Smooth muscle cell (in vitro differentiated cells): ENCODE data around the gene CLASRP. TPM values are rescaled to one million over a fixed set of nuclear protein-coding genes. Genes with fewer than 3 reads are reported as not detected.

Experiments
- DNase-seq: peaks from one replicate; lab custom pipeline; 2025; ENCODE audit not compliant: unreplicated experiment; lab: John Stamatoyannopoulos, UW
- H2AFZ ChIP-seq: fragments of 200-600 bp; sonication (generic); 2 replicates; pipeline ENCODE4 v1.6.0; 2016; ENCODE audit warnings: antibody characterized with exemption, low read depth, mild to moderate bottlenecking
- H3F3A ChIP-seq: fragments of 200-600 bp; sonication (generic); 2 replicates; pipeline ENCODE4 v1.6.0; 2017; ENCODE audit warnings: antibody characterized with exemption, low read depth
- H3K27ac ChIP-seq: fragments of 200-600 bp; sonication (generic); 2 replicates; pipeline ENCODE4 v1.5.1; 2016; ENCODE audit warnings: low read depth, mild to moderate bottlenecking
- H3K27me3 ChIP-seq: fragments of 200-600 bp; sonication (generic); 2 replicates; pipeline ENCODE4 v1.6.1; 2016; ENCODE audit warnings: low read depth, mild to moderate bottlenecking
- H3K36me3 ChIP-seq: fragments of 200-600 bp; sonication (generic); 2 replicates; pipeline ENCODE4 v1.5.1; 2016; ENCODE audit warnings: low read depth
- H3K4me1 ChIP-seq: fragments of 200-600 bp; sonication (generic); 2 replicates; pipeline ENCODE4 v1.5.1; 2016; ENCODE audit warnings: low read depth
- H3K4me2 ChIP-seq: fragments of 200-600 bp; sonication (generic); 2 replicates; pipeline ENCODE4 v1.6.0; 2016; ENCODE audit warnings: mild to moderate bottlenecking
- H3K4me3 ChIP-seq: fragments of 200-600 bp; sonication (generic); 2 replicates; pipeline ENCODE4 v1.5.1; 2016; ENCODE audit warnings: mild to moderate bottlenecking
- H3K79me2 ChIP-seq: fragments of 200-600 bp; sonication (generic); 2 replicates; pipeline ENCODE4 v1.6.0; 2016; ENCODE audit warnings: low read depth, mild to moderate bottlenecking
- H3K9ac ChIP-seq: fragments of 200-600 bp; sonication (generic); 2 replicates; pipeline ENCODE4 v1.6.0; 2016; ENCODE audit warnings: low read depth
- H3K9me3 ChIP-seq: fragments of 200-600 bp; sonication (generic); replicated peaks from 2 replicates; pipeline ENCODE4 v1.5.1; 2016; ENCODE audit warnings: low read depth
- H4K20me1 ChIP-seq: fragments of 200-600 bp; sonication (generic); 2 replicates; pipeline ENCODE4 v1.6.0; 2016; ENCODE audit warnings: low read depth
- WGBS: methylation state at CpG from one replicate; pipeline ENCODE4 v1.1.7; 2016; ENCODE audit warnings: low lambda C conversion rate; 5-methylcytosine and 5-hydroxymethylcytosine counted together
- polyA plus RNA-seq: library from polyadenylated mRNA; unstranded; fragments of >200 nt; fragmentation: Nextera tagmentation; extraction: Ambion mirVana; gene quantifications from 2 replicates; pipeline ENCODE4 v1.2.1, GENCODE V29; 2016
- total RNA-seq: library from RNA; depleted of rRNA; stranded (reverse); fragments of >200 nt; gene quantifications from 2 replicates; pipeline ENCODE4 v1.2.3, GENCODE V29; 2014
- TF ChIP-seq, protein P1 (sequence below): fragments of 200-600 bp; sonication (generic); IDR thresholded peaks from 2 replicates; pipeline ENCODE4 v1.5.1; 2017; ENCODE audit warnings: borderline replicate concordance, mild to moderate bottlenecking, antibody characterized with exemption; ENCODE audit not compliant: insufficient read depth, poor library complexity, severe bottlenecking

The CLASRP gene
- total and polyA plus RNA-seq, 2 experiments from 2014 or later, result 24.3 to 34.6 TPM

DNA sequence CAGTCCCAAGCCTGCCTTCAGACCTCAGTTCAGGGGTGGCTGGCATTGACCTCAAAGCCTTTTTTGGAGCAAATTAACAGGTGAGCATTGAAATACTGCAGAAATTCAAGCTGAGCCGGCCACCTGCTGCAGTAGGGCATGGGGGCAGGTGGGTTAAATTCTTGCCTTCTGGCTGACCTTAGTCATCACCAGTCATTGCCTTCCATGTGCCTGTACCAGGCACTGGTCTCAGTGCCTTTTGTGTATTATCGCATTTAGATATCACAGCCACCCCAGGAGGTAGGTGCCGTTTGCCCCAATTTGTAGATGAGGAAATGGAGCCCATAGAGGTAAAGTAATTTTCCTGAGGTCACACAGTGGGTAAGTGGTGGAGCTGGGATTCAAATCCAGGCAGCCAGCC, 61.4 kb downstream of the CLASRP start:
- Histone ChIP-seq H3K9me3 (no peaks in the 10 kb centered on the region), H3K36me3 (no peaks in the 10 kb centered on the region), H3K4me2 (no peak overlapping the region), H3K27me3 (no peaks in the 10 kb centered on the region), H3K27ac (peak overlapping the region; percentile 83), H3F3A (no peaks in the 10 kb centered on the region), H4K20me1 (peaks cover 100% of the 10 kb centered on the region), H3K4me1 (peaks cover 44% of the 10 kb centered on the region), H3K4me3 (no peak overlapping the region), H2AFZ (no peak overlapping the region), H3K9ac (no peak overlapping the region), H3K79me2 (peaks cover 93% of the 10 kb centered on the region)
- WGBS, result 91% methylated on average over 3 of the region's 3 CpGs
- no peak for DNase-seq
- TF ChIP-seq, protein P1, sequence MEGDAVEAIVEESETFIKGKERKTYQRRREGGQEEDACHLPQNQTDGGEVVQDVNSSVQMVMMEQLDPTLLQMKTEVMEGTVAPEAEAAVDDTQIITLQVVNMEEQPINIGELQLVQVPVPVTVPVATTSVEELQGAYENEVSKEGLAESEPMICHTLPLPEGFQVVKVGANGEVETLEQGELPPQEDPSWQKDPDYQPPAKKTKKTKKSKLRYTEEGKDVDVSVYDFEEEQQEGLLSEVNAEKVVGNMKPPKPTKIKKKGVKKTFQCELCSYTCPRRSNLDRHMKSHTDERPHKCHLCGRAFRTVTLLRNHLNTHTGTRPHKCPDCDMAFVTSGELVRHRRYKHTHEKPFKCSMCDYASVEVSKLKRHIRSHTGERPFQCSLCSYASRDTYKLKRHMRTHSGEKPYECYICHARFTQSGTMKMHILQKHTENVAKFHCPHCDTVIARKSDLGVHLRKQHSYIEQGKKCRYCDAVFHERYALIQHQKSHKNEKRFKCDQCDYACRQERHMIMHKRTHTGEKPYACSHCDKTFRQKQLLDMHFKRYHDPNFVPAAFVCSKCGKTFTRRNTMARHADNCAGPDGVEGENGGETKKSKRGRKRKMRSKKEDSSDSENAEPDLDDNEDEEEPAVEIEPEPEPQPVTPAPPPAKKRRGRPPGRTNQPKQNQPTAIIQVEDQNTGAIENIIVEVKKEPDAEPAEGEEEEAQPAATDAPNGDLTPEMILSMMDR, result no peak

DNA sequence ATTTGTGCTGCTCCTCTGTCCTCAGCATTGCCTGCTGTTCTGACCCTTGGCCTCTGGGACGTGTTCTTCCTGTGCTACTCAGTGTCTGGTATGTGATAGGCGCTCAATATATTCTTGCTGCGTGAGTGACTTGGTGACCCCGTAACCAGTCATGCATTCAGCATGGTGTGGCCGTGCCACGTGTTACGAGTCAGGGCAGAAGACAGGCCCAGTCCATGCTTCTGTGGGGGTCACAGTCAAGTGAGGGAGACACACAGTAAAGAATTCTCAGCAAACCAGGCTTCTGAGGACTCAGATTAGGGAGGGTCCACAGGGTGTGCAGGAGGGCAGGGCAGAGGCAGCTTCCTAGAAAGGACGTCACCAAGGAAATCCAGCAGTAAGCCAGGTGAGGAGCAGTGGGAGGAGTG, 62.0 kb downstream of the CLASRP start:
- H3K4me2 ChIP-seq, result no peak overlapping the region
- H2AFZ ChIP-seq, result no peak overlapping the region
- no peak overlapping the region for H3K9ac ChIP-seq
- no peak overlapping the region for H3K27ac ChIP-seq
- H3K4me1 ChIP-seq, result peaks cover 44% of the 10 kb centered on the region
- H3K4me3 ChIP-seq, result no peak overlapping the region
- peaks cover 93% of the 10 kb centered on the region for H3K79me2 ChIP-seq
- peaks cover 100% of the 10 kb centered on the region for H4K20me1 ChIP-seq
- 98% methylated on average over 8 of the region's 8 CpGs for whole genome bisulfite sequencing
- H3K9me3 ChIP-seq, result no peaks in the 10 kb centered on the region
- H3F3A ChIP-seq, result no peaks in the 10 kb centered on the region
- DNase-seq, result no peak
- no peaks in the 10 kb centered on the region for H3K36me3 ChIP-seq
- H3K27me3 ChIP-seq, result no peaks in the 10 kb centered on the region
- TF ChIP-seq, protein P1, result no peak

DNA sequence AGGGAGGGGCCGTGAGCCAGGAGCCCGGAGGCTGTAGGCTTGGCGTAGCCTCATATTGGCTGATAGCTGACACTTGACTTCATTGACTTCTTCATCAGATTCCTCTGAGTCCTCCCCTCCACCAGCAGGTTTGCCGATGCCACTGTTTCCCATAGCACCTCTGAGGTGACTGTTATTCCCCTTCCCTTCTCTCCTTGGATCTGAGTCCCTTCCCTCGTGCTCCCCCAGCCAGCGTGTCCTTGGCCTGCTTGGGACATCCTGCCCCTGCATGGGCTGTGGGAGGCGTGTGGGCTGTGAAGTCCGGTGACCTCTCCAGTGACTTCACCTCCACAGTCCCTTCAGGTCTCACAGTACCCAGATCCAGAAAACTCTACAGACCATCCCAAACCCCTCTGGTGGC, 63.0 kb downstream of the CLASRP start:
- Histone ChIP-seq H3K79me2 (peaks cover 93% of the 10 kb centered on the region), H3K4me1 (peaks cover 44% of the 10 kb centered on the region), H3K4me2 (no peak overlapping the region), H3K4me3 (no peak overlapping the region), H3K36me3 (no peaks in the 10 kb centered on the region), H3F3A (no peaks in the 10 kb centered on the region), H3K9me3 (no peaks in the 10 kb centered on the region), H3K27ac (no peak overlapping the region), H4K20me1 (peaks cover 100% of the 10 kb centered on the region), H3K27me3 (no peaks in the 10 kb centered on the region), H3K9ac (no peak overlapping the region), H2AFZ (no peak overlapping the region)
- TF ChIP-seq, protein P1, result no peak
- no peak for DNase-seq
- 98% methylated on average over 8 of the region's 8 CpGs for WGBS

DNA sequence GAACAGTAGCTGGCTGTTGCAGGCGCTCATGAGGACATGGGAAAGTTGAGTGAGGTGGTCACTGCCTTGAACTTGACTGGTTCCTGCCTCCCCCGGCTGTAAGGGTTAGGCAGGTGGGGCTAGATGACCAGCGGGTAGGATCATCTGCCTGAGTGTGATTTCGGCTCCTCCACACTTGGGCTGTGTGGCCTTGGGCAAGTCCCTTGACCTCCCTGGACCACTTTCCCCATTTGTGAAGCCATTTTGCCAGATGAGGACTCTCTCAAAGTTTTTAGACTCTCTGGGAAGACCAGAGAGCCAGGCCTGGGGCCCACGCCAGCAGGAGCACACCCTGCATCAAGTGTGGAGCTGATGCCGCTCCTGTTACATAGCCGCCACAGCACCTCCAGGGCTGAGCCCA, 63.6 kb downstream of the CLASRP start:
- no peak overlapping the region for H3K4me2 ChIP-seq
- H3K4me1 ChIP-seq, result peaks cover 42% of the 10 kb centered on the region
- H3K4me3 ChIP-seq, result no peak overlapping the region
- no peak for DNase-seq
- peaks cover 100% of the 10 kb centered on the region for H4K20me1 ChIP-seq
- TF ChIP-seq, protein P1, result no peak
- no peaks in the 10 kb centered on the region for H3F3A ChIP-seq
- H3K9ac ChIP-seq, result no peak overlapping the region
- peaks cover 93% of the 10 kb centered on the region for H3K79me2 ChIP-seq
- no peak overlapping the region for H3K27ac ChIP-seq
- no peaks in the 10 kb centered on the region for H3K9me3 ChIP-seq
- no peaks in the 10 kb centered on the region for H3K27me3 ChIP-seq
- no peaks in the 10 kb centered on the region for H3K36me3 ChIP-seq
- 96% methylated on average over 7 of the region's 7 CpGs for WGBS
- no peak overlapping the region for H2AFZ ChIP-seq
